H4 (cell line): Measurements from ENCODE around the gene SNX21. TPM values are rescaled to one million over a fixed set of nuclear protein-coding genes. Genes with fewer than 3 reads are reported as not detected.
"Not testable (repeated sequence)": the region's sequence is repeated elsewhere in the genome, so short reads cannot be mapped to it uniquely, and the experiment has no call there.

Experiments
- DNase-seq: peaks from one replicate; pipeline ENCODE4 v3.0.0-alpha.2; 2015; ENCODE audit warnings: low spot score
- total RNA-seq: library from RNA; depleted of rRNA; stranded (reverse); fragments of >200 nt; shearing (Covaris generic); gene quantifications from 2 replicates; pipeline ENCODE4 v1.2.3, GENCODE V29; 2014

Gene SNX21
- total RNA-seq, 1 experiment from 2014 or later = 22.3 TPM

GRCh38 chr20:45823949-45824835 lies 9.4 kb upstream of the SNX21 start:
- DNase-seq = no peak

GRCh38 chr20:45826381-45827019 lies 7.1 kb upstream of the SNX21 start:
- no peak for DNase-seq

- DNase-seq = no peak
These were observed 6.5 kb upstream of the SNX21 start, which contains the start of gene TNNC2 for GRCh38 chr20:45827030-45827652. TSS of gene TNNC2 (minus strand) at chr20:45827312. CDS start at chr20:45827248, 64 bp downstream.

- no peak for DNase-seq
These were observed 5.9 kb upstream of the SNX21 start for GRCh38 chr20:45827712-45828111.

- no peak for DNase-seq
These were observed 5.0 kb upstream of the SNX21 start for GRCh38 chr20:45828589-45828988.

GRCh38 chr20:45829673-45830106 lies 3.9 kb upstream of the SNX21 start:
- not testable (repeated sequence) for DNase-seq

GRCh38 chr20:45832619-45833018 lies 980 bp upstream of the SNX21 start:
- no peak for DNase-seq

GRCh38 chr20:45833883-45834796 lies 541 bp downstream of the SNX21 start:
- no peak for DNase-seq

GRCh38 chr20:45834797-45835161 lies 1.2 kb downstream of the SNX21 start:
- DNase-seq = no peak

GRCh38 chr20:45835329-45835765 lies 1.7 kb downstream of the SNX21 start:
- no peak for DNase-seq

- DNase-seq = no peak
These were observed 2.2 kb downstream of the SNX21 start for GRCh38 chr20:45835825-45836224.

GRCh38 chr20:45836841-45837240 lies 3.2 kb downstream of the SNX21 start:
- DNase-seq = no peak

- DNase-seq = no peak
These were observed 7.2 kb downstream of the SNX21 start for GRCh38 chr20:45840700-45841198.

GRCh38 chr20:45841407-45842129 lies 8.0 kb downstream of the SNX21 start:
- no peak for DNase-seq

- DNase-seq = no peak
These were observed 8.7 kb downstream of the SNX21 start for GRCh38 chr20:45842169-45842812.

- DNase-seq = no peak
These were observed 9.9 kb downstream of the SNX21 start for GRCh38 chr20:45843506-45843905.

GRCh38 chr20:45845452-45845851 lies 11.9 kb downstream of the SNX21 start:
- DNase-seq = no peak

- no peak for DNase-seq
These were observed 14.8 kb downstream of the SNX21 start for GRCh38 chr20:45848421-45848820.

GRCh38 chr20:45848969-45849582 lies 15.5 kb downstream of the SNX21 start:
- no peak for DNase-seq

- DNase-seq = no peak
These were observed 16.6 kb downstream of the SNX21 start for GRCh38 chr20:45850238-45850637.
